GM23248 (cell line): ENCODE data around the gene CTAGE15.
"Not testable (repeated sequence)": the region's sequence is repeated elsewhere in the genome, so short reads cannot be mapped to it uniquely, and the experiment has no call there.

ENCODE experiments used
- EZH2 ChIP-seq: fragments of 200-600 bp; sonication (generic); IDR thresholded peaks from 2 replicates; pipeline ENCODE4 v1.6.1; 2018; ENCODE audit warnings: antibody characterized with exemption, mild to moderate bottlenecking; ENCODE audit not compliant: insufficient read depth, poor library complexity, severe bottlenecking
- EZH2phosphoT487 ChIP-seq: fragments of 200-600 bp; sonication (generic); IDR thresholded peaks from 2 replicates; pipeline ENCODE4 v1.6.1; 2018; ENCODE audit warnings: antibody characterized with exemption, moderate library complexity, mild to moderate bottlenecking, low read depth; ENCODE audit not compliant: insufficient read depth

- TF ChIP-seq EZH2, EZH2phosphoT487: not testable (repeated sequence)
These were observed 43.9 kb downstream of the CTAGE15 start for GRCh38 chr7:143615545-143615944.
